HG03139 (cell line): Measurements from ENCODE around the gene VPS26B.
A peak's percentile ranks its signal among the peaks of the same experiment; 100 is the strongest.
"Not testable (repeated sequence)": the region's sequence is repeated elsewhere in the genome, so short reads cannot be mapped to it uniquely, and the experiment has no call there.

ENCODE experiments used
- ATAC-seq: cut with Tn5 transposase; IDR thresholded peaks from one replicate; pipeline ENCODE4 v1.9.1; 2021; ENCODE audit not compliant: unreplicated experiment

The VPS26B gene

DNA sequence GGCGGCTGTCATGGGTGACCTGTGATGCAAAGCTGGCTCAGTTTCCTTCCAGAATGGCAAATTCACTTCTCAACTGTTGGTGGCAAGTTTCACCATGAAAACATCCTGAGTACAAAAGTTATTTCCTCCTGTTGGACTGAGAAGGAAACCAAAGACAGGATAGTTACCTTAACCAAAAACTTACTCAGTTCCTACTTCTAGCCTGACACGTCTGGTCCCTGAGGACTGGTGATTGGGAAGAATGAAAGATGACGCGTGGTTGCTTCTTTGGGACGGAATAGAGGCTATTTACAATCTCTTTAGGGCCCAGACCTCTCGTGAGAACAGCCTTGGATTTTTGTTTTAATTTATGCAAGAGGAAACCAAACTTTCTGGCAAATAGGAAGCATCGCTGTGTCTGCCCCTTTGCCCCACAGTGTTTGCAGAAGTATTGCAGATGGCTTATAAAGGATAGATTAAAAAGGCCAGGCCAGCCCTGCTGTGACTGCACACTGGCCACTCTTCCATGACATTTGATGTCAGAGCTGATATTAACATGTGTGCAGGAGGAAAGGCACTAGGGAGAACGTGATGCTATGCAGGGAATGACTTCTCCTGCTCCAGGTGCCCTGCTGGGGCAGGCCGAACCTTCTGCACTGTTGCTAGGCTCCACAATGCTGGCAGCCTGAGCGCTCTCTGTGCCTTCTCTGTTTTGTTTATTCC lies 7.6 kb downstream of the VPS26B start:
- ATAC-seq: no peak

DNA sequence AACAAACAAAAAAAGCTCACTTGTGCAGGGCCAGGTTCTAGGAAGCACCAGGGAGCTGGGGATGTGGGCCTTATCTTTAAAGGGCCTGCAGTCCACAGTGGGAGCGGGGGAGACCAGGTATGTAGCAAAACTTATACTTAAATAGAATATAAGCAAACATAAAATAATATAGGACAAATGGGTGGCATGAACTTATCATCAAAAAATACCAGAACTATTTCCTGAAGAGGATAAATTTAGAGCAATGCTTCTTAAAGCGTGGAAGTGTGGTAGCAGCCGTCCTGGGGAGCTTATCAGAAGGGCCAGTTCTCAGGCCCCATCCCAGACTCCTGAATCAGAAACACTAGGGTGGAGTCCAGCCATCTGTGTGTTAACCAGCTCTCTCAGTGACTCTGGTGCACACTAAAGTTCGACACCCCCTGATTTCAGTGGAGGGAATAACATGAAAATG lies 9.3 kb downstream of the VPS26B start:
- no peak for ATAC-seq

DNA sequence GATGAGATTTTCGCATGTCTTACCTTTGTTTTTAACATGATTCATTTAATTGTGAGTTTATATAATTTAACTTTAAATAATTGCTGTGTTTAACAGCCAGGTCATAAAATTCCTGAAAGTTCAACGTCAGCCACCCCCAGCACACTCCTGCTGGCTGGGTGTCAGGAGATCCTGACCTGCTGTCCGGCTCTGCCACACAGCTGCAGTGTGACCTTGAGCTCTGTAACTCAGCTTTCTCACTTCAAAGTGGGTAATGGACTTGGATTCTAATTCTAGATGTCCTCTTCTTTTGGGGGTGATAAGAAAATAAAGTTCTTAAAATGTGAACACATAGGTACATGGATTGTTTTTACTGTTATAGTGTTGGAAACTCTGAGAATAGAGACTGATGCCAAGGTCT lies 10.9 kb downstream of the VPS26B start:
- no peak for ATAC-seq

DNA sequence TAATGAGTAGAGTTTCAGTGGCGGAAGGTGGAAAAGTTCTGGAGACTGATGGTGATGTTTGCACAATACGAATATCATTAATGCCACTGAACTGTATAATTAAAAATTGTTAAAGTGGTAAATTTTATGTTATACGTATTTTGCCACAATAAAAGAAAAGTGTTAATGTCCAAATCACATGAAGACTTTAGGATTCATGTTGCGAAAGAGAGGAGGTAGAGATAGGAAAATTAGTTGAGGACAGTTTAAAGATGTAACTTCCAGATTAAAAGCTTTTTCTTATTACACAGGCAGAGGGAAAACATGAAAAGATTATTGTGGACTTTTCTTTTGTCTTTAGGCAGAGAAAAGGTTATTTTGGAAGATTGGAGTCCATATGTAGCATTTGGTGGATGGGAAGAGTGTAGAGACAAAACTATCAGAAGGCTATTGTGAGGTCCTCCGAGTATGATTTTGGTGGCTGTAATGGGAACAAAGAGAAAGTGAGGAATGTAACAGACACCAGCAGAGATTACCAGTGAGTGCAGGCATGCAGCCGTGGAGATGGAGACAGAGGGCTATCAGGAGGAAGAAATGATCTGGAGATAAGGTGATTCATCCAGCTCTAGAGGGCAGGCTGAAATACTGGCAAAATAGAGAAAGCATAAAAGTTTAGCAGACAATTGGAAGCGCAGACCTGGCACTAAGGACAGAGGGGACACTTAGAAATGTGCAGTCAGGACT lies 12.5 kb downstream of the VPS26B start:
- ATAC-seq: no peak

DNA sequence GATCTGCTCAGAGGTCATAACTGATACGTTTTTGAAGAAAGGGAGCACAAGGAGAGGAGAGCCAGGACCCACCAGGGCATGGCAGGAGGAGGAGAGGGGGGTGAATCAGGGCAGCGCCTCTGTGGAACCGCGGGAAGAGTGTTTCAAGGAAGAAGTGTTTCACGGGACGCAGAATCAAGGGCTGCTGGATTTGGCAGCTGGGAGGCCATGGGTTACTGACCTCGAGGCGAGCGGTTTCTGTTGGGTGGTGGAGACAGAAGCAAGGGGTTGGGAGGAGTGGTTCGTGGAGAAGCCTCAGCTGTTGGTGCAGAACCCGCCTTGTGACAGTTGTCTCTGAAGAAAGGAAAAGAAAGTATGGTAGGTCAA lies 13.1 kb downstream of the VPS26B start:
- no peak for ATAC-seq

DNA sequence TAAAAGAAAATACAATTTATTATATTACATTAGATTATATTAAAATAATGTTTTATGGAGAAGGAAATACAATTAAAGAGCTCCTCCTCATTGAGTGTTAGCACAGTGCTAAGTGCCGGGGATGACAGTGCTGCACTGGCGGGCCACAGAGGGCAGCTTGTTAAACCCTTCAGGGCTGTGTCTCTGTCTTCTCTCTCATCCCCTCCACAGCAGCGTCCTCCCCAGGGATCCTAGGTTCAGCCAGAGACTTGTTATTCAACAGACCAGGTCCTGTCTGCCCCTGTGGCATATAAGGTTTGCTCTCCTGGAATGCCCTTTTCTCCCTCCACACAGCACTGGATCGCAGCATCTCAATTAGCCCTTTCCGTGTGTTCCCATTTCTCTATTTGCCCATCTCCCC lies 14.5 kb downstream of the VPS26B start:
- ATAC-seq: no peak

DNA sequence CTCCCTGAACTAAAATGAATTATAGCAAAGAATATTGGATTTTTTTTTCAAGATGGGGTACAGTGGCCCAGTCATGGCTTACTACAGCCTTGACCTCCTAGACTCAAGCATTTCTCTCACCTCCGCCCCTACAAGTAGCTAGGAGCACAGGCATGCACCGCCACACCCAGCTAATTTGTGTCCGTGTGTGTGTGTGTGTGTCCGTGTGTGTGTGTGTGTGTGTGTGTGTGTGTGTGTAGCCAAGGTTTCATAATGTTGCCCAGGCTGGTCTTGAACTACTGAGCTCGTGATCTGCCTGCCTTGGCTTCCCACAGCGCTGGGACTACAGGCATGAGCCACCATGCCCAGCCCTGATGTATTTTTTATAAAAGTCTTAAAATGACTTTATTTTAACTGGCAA lies 16.1 kb downstream of the VPS26B start:
- ATAC-seq: no peak

DNA sequence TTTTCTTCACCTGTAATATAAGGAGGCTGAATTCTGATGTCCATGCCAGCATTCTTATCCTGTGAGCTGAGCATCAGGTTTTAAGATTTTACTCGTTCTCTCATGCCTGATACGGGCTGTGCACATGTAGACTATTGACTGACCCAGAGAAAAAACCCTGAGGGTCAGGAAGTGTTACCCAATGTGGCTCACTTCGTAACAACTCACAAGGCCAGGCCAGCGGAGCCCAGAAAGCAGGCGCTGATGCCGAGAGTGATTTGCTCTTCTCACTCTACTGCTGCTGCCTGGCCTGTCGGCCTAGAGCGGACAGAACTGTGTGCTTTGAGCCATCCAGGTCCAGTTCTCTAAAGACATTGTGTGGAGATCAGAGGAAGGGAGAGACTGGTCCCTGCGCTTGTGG lies 17.9 kb downstream of the VPS26B start:
- ATAC-seq: no peak

DNA sequence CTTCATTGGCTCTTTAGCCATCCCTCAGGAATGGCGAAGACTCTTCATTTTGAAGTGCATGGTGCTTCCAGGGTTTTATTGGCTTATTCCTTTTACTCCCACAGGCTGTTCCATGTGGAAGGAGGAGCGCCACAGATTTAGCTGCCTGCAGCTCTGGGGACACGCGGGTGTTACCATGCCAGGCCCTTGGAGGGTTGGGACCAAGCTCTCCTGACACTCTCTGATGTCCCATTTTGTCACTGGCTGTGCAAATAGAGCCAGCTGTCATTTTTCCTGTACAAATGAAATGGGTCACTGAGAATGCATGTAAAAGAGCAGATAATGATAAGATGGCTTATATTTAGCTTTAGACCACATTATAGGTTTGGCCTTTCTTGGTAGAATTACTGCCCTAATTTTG lies 19.4 kb downstream of the VPS26B start:
- ATAC-seq: no peak

DNA sequence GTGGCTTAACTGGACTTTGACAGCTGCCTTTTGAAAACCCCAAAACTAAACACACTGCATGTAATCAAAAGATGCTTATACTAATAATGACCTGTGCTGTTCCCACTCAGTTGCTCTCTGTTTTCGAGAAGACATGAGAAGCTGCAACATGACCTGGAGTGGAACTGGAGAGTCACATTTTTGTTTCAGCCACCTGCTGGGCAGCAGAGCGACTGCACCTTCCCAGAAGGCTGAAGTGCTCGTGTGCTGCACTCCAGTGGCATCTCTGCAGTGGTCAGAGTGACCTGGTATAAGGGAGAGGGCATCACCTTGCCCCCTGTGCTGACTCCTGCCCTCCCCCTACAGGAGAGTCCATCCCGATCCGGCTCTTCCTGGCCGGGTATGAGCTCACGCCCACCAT lies 20.1 kb downstream of the VPS26B start:
- peak; percentile 81 for ATAC-seq

DNA sequence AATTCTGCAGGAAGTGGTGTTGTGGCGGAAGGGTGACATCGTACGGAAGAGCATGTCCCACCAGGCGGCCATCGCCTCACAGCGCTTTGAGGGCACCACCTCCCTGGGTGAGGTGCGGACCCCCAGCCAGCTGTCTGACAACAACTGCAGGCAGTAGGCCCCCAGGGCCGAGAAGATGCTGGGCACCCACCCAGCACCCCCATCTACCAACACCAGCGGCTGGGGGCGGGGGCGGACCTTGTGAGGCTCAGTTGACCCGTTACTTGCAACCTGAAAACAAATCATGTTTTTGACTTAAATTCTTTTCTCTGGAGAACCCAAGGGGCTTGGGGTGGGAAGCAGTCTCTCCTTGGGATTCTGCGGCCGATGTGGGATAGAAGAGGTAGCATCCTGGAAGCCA lies 21.0 kb downstream of the VPS26B start:
- no peak for ATAC-seq

DNA sequence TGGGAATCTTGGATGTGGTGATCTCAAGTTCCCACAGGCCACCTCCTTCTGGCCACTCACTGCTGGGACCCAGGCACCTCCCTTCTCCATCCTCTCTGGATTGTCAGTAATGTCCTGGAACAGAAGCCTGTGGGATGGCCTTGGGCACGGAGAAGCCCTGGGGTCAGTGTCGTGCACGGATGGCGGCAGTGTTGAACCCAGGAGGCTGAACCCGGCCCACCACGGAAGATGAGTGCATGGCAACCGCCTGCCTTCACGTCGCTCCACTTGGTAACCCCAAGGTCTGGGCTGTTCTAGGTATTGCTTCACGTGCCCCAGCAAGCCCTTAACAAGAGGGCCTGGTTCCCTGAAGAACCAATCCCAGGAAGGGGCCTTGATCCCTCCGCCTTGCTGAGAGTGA lies 21.6 kb downstream of the VPS26B start:
- no peak for ATAC-seq

DNA sequence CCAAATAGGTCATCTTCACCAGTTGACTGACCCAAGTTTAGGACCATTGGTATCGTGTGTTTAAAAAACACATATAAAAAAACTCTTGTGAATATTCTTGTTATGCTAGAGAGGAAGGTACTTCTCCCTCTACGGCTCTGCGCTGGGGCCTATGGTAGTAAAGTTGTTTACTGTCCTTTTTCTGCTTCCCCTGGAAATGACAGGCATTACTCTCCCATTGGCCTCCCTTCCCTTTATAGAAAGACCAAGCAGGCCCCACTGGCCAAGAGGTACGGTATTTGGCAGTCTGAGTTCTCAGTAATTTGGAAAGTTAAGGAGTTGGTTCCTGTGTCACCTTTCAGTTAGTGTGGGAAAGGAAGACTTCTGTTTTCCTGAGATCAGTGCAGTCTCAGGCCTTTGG lies 22.2 kb downstream of the VPS26B start:
- no peak for ATAC-seq

DNA sequence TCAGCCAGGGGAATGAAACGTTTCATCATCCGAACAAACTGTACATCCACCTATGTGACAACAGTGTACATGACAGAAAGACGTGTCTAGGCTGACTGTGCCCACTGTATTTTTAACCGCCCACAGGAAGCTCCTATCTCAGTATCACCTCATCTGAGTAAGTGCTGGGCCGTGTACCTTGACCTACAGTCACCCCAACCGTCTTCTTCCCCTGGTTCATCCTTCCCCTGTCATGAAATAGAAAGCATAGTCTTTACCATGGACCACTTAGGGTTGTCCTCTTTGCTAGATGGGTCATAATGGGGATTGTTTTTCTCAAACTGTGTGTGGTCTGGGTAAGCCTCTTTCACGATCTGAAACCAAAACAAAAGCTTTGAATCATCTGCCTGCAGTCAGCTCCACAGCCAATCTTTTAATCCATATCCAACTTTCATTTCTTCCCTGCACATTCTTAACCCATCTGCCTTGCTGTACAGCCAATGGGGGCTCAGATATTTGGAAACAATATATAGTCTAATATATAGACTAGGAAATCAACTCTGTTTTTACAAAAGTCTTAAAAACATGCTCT lies 24.5 kb downstream of the VPS26B start:
- ATAC-seq: no peak

DNA sequence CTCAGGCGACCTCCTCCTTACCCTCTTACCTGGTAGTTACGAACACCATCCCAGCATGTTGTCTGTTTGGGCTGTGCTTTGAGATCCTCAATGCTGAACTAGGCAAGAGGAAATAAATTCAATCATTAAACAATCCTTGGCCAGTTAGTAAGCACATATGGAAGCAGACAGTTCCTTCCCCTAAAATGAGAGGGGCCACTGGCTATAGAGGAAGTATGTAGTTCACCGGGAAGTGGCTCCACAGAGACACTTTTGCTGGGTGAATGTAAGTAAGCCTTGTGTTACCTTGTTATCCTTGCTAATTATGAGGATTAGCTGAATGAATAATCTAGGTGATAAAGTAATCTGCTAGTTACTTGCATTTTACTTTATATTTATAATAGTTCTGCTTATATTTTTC lies 25.8 kb downstream of the VPS26B start:
- ATAC-seq: no peak

DNA sequence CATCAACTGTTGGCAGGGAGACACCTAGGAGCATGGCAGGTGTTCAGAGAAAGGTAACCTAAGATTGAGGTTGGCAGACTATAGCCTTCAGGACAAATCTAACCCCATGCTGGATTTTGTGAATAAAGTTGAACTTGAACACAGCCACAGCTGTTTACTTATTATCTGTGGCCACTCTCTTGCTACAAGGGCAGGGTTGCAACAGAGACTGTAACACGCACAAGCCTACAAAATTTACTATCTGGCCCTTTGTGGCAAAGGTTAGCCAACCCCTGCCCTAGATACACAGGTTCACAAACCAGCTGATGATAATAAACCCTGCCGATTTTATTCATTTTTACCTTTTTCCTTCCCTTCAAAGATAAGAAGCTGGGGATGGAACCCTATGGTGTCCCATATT lies 26.2 kb downstream of the VPS26B start:
- ATAC-seq: no peak

DNA sequence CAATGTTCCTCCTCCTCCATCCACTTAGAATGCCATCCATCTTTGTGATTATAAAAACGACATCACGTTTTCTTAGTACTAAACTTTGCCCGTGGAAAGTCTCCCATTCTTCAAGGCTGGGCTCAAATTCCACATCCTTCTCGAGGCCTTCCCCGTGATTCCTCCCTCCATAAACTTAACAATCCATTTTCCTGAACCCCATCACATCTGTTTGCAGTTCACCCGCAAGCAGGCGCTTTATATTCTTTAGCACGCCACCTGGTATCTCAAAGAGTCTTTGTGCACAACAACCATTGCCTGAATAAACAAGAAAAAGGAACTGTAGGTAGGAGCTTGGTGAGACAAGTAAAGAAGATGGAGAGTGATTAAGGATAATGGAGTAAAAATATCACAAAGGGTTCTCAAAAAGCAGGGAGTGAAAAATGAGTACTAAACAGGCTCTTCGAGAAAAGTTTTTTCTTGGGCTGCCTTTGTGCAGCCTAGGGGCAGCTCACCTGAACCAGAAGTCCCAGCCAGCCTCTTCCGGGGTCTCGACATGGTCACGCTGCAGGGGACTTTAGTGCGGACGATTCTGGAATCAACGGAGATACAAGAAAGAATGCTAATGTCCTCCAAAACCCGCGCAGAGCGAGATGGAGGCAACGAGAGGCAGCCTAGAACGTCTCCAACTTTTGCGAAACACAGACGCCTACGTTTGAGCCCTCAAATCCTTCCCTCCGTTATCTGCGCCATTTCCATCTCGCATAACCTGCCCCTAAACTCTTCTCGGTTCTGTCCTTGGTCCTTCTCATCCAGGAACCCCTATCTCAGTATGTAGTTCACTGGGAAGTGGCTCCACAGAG lies 28.1 kb downstream of the VPS26B start:
- ATAC-seq: peak; percentile 23

DNA sequence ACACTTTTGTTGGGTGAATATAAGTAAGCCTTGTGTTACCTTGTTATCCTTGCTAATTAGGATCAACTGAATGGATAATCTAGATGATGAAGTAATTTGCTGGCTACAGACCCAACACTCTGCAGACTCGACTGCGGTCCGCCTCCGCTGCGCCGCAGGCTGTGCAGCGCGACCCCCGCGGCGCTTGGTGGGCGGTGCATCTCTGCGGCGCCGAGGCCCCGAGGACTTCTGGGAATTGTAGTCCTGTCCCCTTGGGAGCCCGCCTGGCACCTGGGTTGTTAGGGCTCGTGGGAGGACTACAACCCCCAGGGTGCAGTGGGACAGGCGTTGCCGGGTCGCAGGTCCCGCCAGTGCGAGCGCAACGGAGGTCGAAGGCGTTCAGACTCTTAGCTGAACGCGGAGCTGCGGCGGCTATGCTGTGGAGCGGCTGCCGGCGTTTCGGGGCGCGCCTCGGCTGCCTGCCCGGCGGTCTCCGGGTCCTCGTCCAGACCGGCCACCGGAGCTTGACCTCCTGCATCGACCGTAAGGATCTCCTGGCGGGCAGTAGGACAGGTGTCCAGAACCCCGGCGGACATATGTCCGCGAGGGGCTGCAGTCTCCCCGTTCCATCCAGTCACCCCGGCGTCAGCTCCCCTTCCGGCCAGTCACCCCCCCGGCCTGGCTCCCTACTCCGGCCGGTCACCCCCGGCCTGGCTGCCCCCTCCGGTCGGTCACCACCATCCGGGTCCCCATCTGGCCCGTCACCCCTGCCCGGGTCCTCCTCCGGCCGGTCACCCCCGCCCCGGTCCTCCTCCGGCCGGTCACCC lies 28.9 kb downstream of the VPS26B start, which contains the start of the genes ACAD8 and THYN1:
Gene ACAD8, plus strand, starts transcription at position 381 of the 806 bp plus-strand sequence. Its CDS starts 33 bp downstream, at position 414.
Gene THYN1, minus strand, starts transcription at position 165 of the 806 bp plus-strand sequence. CDS start 470 bp downstream, outside the sequence.
- ATAC-seq: peak; percentile 99

DNA sequence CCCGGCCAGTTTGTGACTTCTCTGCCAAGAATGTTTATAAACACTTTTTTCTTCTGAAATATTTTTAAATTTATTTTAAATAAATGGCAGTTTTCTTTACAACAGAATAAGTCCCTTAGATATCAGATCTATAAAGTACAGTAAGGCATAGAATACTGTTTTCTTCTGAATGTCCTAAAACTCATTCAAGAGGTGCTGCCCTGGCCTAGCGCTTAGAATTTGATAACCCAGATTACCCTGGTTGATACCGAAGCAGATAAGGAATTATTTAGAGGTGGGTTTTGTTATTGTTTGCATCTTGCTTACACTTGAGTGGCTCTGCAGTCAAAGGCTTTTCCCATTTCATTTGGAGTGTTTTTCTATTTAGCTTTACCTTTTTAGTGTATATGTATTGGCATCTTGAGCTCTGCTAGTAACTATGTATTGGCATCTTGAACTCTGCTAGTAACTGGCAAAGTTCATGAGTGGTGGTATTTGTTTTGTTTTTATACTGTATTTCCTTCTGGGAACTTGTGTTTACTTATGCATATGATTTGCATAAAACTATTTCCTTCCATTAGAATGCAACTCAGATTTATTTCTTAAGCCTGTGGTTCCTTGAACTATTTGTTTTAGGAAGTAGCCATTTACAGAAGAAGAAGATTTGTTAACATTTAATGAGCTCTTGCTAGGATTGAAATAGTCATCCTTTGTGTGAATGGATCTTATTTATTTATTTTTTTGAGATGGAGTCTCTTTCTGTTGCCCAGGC lies 30.1 kb downstream of the VPS26B start:
- ATAC-seq: no peak

DNA sequence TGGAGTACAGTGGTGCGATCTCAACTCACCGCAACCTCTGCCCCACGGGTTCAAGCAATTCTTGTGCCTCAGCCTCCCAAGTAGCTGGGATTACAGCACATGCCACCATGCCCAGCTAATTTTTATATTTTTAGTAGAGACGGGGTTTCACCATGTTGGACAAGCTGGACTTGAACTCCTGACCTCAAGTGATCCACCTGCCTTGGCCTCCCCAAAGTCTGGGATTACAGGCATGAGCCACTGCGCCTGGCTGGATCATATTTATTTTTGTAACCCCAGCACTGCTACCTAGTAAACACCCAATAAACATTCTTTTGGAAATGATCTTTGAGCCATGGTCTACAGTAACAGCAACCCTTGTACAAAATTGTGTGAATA lies 30.7 kb downstream of the VPS26B start:
- ATAC-seq: not testable (repeated sequence)
